ENCODE results near the gene OAF.

GRCh38 chr11:120168960-120169681 lies 41.7 kb upstream of the OAF start:
- TF ChIP-seq CTCF (conservative IDR thresholded peaks at IDR 0.05; ENCODE audit: low read depth, low read length) (peak; percentile 81), EZH2 (IDR thresholded peaks at IDR 0.05; ENCODE audit: borderline replicate concordance, low read depth, low read length, poor library complexity, severe bottlenecking) (no peak)

All from A673 (cell line).